NCI-H128 (cell line): ENCODE measurements around the gene CDC14C.

Source experiments
- DNase-seq: peaks from one replicate; lab custom pipeline; 2025; ENCODE audit not compliant: unreplicated experiment; lab: John Stamatoyannopoulos, UW

Gene CDC14C

GRCh38 chr7:48971173-48971572, 46.8 kb downstream of the CDC14C start:
- peak; percentile 65 for DNase-seq

- no peak for DNase-seq
These were observed 51.9 kb downstream of the CDC14C start for GRCh38 chr7:48976253-48976652.

GRCh38 chr7:48976850-48977249, 52.5 kb downstream of the CDC14C start:
- DNase-seq, result no peak
